Stimulated activated naive CD8-positive, alpha-beta T cell treated with anti-CD3 and anti-CD28 coated beads, Interleukin-15, Interleukin-2, amounts not matched to agents 100 U/mL and 50 U/mL, for 24 hours (primary cell): ENCODE results near the gene SMIM5.
"Not testable (repeated sequence)": the region's sequence is repeated elsewhere in the genome, so short reads cannot be mapped to it uniquely, and the experiment has no call there.

Experiments
- ATAC-seq: fragments of 150-1000 bp; cut with Tn5 transposase; one replicate; pipeline ENCODE4 v1.10.0; 2021
- DNase-seq: peaks from one replicate; pipeline ENCODE4 v3.0.0; 2021

The SMIM5 gene, protein sequence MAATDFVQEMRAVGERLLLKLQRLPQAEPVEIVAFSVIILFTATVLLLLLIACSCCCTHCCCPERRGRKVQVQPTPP

DNA sequence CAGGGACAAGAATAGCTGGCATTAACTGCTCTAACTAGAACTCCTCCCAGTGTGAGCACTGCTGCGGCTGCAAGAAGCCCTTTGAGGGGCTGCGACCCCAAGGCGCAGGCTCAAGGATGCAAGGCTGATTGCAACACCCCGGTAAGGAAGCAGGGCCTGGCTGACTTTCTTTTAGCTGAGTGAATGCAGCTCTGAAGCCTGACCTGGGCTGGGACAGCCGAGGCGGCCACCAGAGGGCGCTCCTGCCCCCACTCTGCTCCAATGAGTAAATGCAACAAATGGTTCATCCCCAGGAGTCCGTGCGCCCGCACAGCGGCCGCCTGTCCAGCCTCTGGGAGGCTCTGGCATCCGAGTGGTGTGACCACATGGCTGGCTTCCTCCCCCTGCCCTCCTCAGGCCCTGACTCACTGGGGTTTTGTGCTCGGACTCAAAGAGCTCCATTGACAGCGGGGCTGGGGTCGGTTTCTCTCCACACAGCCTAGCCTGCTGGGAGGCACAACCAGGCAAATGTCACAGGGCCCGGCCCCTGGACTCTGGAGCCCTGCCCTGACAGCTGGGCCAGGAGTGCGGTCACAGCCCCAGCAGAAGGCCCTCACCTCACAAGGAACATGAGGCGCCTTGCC, at the start of gene SMIM5:
Gene SMIM5 (plus strand): TSS at position 572 of the 623 bp plus-strand sequence. CDS start 6,768 bp downstream, outside the sequence.
- DNase-seq (peak; percentile 90), ATAC-seq (peak; percentile 81)

DNA sequence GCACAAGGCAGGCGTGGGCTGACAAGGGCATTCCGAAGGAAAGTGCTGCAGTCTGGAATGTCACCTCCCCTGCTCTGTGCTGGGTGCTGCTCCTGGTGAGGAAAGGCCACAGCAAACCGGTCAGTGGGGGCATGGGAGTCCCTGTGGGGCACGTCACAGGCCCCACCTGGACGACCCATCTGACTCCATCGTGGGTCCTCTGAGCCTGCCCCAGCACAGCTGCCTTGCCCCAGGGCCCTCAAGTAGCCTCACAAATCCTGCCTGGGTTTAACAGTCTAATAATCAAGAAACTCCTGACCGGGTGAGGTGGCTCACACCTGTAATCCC, 48.4 kb upstream of the SMIM5 start:
- no peak for ATAC-seq
- no peak for DNase-seq

DNA sequence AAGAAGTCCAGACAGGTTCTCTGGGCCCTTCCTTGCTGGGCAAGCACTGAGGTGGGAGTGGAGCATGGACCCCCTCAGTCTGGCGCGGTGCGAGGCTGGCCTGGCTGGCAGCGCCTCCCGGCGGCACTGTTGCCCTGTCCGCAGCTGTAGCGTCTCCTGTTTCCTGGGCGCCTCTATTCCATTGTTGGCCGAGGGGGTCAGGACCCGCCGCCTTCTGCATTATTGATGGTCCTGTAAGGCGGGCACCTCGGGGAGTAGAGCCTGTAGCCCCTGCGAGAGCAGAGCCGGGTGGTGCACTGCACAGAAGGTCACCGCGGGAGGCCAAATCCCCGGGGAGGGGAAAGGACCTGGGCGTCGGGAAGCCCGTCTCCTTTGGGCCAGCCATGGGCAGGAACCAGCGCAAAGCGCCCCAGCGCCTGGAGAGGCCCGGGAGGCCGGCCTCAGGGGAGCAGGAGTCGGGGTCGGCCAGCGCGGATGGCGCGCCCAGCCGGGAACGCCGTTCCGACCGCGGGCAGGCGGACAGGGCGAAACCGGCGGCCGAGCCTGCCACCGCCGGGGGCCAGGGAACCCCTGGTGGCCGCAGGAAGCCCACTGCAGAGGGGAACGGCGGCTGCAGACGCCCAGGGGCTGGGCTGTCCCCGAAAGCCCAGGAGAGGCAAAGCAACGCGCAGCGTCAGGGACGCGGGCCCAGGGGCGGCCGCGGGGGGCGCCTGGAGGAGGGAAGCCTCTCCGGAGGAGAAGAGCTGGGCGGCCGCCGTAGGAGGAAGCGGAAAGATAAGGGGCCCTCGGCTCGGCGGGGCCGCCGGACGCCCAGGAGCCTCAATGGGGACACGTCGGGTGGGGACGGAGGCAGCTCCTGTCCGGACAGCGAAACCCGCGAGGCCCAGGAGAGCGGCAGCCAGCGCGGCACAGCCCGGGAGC, 45.3 kb upstream of the SMIM5 start, which contains the start of gene MYO15B:
Gene MYO15B (plus strand): TSS at position 126 of the 921 bp plus-strand sequence. CDS start 258 bp downstream, at position 384.
- peak; percentile 57 for ATAC-seq
- DNase-seq, result peak; percentile 79

DNA sequence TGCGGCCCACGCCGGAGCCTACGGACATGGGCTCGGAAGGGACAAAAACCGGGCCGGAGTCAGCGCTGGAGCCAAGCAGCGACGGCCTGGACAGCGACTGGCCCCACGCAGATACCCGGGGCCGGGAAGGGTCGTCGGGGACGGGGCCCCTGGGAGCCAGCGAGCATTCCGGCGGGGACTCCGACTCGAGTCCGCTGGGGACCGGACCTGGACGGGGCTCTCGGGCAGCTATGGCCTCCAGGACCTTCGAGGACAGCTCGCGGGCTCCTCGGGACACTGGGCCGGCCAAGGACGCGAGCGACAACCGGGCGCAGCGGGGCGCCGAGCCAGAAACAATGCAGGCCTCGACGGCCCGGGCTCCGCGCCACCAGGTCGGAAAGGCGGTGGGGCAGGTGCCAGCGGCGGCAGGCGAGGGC, 44.6 kb upstream of the SMIM5 start:
- DNase-seq (no peak), ATAC-seq (peak; percentile 19)

DNA sequence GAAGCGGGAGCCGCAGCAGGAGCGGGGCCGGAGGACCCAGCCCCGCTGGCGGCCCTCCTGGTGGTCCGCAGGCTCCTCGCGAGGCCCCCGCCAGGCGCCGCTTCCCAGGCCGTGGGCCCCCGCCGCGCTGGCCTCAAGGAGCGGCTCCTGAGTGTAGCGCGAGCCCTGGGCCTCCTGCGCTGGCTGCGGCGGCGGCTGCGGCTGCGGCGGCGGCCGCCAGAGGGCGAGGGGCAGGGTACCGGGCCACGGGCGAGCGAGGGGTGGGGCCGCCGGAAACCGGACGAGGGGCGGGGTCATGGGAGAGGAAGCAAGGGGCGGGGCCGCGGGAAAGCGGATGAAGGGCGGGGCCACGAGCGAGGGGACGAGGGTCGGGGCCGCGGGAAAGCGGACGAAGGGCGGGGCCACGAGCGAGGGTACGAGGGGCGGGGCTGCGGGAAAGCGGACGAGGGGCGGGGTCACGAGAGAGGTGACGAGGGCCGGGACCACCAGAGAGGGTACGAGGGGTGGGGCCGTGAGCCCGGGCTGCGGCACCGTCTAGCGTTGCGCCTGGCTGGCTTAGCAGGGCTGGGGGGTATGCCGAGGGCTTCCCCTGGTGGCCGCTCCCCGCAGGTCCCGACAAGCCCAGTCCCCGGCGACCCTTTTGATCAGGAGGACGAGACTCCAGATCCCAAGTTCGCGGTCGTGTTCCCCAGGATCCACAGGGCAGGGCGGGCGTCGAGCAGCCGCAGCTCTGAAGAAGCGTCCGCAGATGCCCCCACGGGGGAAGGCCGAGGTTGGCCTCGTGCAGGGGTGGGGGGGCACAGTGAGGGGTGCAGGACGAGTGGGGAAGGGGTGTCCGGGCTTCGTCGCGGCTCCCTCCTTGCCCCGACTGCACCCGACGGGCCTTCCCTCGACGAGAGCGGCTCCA, 44.0 kb upstream of the SMIM5 start:
- ATAC-seq, result peak; percentile 81
- peak; percentile 100 for DNase-seq

DNA sequence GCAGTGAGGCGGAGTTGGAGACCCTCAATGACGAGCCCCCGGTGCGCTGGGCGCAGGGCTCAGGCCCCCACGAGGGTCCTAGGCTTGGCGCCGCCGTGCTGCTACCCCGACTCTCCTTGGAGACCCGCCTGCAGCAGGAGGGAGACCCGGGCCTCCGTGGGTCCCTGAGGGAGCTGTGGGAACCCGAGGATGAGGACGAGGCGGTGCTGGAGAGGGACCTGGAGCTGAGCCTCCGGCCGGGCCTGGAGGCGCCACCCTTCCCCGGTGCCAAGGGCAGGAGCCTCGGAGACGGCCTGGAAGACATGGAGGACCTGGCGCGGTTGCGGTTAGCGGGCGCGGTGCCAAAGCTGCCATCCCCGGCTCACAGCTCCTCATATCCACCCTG, 43.3 kb upstream of the SMIM5 start:
- ATAC-seq (no peak), DNase-seq (no peak)

DNA sequence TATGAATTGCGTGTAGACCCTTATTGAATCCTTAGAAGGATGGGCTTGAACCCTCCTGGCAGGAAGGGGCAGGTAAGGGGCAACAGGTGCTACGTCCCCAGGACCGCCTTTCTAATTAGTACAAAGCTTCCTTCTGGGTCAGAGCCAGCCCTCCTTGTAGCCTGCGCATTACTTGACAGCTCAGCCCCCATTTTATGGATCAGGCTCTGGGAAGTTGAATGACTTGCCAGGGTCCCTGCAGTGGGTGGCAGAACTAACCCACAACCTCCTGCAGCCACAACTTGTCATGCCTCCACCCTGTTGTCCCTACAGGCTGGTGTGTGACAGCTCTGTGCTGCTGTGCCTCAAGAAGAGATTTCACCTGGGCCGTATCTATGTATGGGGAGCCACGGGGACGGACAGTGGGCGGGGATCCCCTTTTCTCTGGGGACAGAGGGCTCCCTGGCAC, 42.9 kb upstream of the SMIM5 start:
- ATAC-seq (no peak), DNase-seq (no peak)

DNA sequence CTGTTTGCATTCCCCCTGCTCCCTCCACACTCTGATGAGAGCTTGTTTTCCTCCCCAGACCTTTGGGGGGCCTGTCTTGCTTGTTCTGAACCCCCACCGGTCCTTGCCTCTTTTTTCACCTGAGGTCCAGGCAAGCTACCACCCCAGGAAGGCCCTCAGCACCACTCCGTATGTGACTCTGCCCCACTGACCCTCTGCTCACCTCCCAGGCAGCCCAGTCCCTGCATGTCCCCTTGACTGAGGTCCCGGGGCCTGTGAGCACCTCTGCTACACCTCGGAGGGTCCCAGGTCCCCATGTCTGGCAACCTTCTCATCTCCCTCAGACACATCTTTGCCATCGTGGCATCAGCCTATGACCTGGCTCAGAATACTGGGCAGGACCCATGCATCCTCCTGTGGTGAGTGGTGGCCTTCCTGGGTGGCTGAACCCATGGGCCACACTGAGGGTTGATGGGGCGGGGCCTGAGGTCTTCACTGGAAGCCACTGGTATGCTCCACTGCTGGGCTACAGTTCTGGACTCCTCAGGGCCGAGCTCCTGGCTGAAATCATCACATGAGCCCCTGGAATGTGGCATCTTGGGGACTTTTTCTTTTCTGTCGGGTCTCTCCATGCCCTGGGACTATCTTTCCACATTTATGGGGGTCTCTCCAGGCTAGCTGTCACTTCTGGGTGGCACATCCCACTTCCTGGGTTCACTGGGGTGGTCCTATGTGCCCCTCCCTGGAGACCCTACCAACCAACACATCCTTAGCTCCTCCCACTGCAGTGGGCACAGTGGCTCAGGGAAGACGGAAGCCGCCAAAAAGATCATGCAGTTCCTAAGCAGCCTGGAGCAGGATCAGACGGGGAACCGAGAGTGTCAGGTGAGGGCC, 42.1 kb upstream of the SMIM5 start:
- ATAC-seq (no peak), DNase-seq (no peak)

DNA sequence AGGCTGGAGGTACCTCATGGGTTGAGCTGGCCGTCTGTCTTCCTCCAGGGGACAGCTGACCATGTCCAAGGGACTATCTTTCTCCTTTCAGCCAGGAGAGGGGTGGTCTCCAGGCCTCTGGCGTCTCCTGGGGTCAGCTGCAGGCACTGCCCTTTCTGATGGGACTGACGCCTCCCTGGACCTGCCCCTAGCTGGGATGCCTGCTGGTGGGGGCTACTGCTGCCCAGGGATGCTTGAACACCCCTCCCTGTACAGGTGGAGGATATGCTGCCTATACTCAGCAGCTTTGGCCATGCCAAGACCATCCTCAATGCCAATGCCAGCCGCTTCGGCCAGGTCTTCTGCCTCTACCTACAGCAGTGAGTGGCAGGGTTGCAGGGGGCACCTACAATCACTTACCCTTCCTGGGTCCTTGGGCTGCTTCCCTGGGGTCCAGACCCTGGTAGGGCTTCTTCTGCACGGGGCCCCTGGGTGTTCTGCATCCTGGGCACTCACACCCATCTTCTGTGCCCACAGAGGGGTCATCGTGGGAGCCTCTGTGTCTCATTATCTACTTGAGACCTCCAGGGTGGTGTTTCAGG, 41.4 kb upstream of the SMIM5 start:
- no peak for ATAC-seq
- DNase-seq, result no peak

DNA sequence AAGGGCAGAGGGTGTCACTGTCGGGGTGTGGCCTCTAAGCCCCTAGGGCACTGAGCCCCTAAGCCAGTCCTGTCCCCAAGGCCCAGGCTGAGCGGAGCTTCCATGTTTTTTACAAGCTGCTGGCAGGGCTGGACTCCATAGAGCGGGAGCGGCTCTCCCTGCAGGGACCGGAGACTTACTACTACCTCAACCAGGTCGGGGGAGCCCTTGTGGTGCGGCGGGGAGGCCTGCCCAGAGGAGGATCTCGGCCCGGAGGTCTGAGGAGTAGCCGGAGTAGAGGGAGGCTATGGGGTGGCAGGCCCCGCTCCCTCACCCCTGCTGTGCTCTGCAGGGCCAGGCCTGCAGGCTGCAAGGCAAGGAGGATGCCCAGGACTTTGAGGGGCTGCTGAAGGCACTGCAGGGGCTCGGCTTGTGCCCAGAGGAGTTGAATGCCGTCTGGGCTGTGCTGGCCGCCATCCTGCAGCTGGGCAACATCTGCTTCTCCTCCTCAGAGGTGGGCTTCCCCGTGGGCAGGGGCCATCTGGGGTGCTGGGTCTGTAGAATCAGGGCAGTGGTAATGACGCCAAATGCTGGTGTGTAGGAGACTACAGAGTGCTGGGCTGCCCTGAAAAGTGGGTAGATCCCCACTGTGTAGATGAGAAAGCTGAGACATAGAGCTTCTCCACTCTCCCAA, 40.8 kb upstream of the SMIM5 start:
- ATAC-seq (no peak), DNase-seq (no peak)

DNA sequence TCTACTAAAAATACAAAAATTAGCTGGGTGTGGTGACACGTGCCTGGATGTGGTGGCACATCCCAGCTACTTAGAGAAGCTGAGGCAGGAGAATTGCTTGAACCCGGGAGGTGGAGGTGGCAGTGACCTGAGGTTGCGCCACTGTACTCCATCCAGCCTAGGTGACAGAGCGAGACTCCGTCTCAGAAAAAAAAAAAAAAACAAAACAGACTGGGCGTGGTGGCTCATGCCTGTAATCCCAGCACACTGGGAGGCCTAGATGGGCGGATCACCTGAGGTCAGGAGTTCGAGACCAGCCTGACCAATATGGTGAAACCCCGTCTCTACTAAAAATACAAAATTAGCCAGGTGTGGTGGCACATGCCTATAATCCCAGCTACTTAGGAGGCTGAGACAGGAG, 39.8 kb upstream of the SMIM5 start:
- ATAC-seq, DNase-seq: not testable (repeated sequence)

DNA sequence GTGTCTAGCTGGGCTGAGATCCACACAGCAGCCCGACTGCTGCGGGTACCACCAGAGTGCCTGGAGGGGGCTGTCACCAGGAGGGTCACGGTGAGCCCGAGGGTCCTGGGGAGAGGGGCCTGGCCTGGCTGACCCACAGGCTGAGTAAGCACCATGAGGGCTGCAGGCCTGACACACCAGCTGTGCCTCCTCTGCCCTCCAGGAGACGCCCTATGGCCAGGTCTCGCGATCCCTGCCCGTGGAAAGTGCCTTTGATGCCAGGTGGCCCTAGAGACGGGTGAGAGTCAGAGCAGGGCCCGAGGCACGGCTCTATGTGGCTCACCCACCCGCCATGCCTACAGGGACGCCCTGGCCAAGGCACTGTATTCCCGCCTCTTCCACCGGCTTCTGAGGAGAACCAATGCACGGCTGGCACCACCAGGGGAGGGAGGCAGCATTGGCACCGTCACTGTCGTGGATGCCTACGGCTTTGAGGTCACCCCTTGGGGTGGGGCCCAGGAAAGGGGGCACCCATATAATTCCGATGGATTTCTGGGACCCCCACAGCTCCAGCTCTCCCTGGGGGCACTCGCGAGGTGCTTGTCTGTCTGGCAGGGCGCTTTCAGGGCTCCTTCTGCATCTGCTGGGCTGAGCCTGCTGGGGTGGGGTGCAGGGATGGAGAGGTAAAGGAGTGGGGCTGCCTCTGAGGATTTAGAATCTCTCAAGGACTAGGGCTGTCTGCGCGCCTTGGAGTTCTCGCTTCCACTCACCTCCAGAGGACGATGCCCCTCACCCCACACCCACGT, 38.5 kb upstream of the SMIM5 start:
- ATAC-seq, result no peak
- DNase-seq, result no peak

DNA sequence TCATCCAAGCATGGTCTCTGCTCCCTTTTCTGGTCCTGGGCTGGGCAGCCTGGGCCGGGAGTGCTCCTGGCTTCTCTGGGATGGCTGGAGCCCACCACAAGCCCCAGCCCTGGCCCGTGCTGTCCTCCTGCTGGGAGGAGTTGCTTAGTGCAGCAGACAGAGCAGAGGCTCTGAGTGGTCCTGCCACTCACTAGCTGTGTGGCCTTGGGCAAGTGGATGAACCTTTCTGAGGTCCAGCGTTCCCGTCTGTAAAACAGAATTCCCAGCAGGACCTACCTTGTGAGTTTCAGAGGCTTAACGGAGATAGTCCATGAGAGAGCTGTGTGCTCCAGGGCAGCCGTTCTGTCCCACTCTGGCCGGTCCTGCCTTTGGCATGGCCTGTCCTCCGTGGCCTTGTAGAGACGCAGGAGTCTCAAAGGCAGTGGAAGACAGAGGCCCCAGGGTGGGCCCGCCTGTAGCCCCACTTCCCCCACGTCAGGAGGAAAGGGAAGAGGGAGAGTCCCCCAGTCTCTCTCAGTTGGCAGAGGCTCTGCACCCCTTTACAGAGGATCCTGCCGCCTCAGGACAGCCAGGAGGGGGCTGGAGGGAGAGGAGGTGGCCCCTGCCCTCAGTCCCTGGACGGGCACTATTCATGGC, 37.8 kb upstream of the SMIM5 start:
- no peak for ATAC-seq
- DNase-seq, result no peak

DNA sequence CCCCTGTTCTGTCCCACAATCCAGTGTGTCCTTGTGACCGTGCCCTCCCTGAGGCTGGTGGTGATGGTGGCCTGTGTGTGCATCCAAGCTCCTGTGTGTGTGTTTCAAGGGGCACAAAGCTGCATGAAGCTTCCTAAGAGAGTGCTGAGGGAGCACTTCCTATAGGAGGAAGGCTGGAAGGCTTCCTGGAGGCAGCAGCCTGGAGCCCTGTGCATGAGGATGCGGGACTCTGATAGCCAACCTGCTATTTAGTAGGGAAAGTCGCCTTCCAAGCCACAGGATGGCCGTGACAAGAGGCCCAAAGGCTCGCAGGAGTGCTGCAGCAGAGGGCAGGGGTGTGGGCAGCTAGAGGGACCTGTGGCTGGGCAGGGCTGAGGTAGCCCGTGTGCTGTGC, 37.3 kb upstream of the SMIM5 start:
- ATAC-seq, result no peak
- no peak for DNase-seq

DNA sequence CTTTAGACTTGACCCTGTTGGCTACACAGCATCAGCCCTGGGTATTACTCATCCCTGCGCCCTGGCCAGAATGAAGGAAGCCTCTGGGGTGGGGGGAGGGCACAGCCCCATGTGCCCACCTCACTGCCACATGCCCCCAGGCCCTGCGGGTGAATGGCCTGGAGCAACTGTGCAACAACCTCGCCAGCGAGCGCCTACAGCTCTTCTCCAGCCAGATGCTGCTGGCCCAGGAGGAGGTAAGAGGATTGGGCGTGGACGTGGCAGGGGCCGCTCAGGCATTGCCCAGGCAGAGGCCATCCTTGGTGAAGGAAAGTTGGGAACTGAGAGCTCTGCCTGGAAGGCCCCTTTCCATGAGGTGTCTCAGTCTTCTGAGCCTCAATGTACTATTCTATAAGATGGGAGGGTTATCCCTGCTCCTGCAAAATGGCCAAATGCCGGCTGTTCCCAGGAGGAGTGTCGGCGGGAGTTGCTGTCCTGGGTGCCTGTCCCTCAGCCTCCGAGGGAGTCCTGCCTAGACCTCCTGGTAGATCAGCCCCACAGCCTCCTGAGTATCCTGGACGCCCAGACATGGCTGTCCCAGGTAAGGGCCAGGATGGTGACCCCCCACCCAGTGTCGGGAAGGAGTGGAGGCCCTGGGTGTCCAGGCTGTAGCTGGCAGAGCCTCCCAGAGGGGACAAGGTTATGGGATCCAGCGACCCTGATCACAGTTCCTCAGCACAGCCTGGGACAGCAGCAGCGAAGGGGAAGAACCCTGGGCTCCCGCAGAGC, 36.7 kb upstream of the SMIM5 start:
- ATAC-seq, result no peak
- DNase-seq, result no peak

DNA sequence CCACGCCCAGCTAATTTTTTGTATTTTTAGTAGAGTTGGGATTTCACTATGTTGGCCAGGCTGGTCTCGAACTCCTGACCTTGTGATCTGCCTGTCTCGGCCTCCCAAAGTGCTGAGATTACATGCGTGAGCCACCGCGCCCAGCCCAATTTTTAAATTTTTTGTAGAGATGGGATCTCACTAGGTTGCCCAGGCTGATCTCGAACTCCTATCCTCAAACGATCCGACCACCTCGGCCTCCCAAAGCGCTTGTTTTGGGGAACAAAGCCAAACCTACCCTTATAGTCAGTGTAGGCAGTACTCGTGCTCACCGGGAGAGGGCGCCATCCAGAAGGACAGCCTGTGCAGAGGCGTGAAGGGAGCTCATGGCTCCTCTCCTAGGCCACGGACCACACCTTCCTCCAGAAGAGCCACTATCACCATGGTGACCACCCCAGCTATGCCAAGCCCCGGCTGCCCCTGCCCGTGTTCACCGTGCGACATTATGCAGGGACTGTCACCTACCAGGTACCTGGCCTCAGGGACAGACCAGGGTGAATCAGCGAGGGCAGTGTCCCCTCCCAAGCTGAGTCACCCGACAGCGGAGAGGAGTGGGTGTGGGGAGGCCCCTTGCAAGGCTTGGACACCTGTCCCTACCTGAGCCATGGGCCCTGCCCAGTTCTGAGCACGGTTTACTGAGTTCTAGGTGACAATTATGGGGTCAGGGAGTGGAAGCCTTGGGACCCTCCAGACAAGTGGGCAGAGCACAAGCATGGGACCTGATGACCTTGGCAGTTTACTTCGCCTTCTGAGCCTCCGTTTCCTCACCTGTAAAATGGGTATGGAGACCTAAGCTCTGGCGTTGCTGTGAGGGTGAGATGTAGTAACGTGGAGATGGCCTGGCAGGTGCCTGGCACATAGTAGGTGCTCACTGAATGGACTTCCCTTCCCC, 31.9 kb upstream of the SMIM5 start:
- DNase-seq (peak; percentile 74), ATAC-seq (peak; percentile 81)

DNA sequence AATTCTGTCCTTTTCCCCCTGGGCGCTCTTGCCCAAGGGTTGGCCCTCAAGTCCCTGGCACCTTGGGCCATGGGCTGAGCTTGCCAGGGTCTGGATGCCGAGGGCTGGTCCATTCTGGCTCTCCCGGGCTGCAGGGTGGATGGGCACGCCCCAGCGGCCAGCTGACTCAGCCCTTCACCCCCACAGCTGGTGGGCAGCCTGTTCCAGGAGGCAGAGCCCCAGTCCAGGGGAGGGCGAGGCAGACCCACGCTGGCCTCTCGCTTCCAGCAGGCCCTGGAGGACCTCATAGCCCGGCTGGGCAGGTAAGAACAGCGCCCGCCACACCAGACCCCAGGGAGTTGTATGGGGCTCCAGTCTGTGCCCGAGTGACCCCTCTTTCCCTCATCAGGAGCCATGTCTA, 30.6 kb upstream of the SMIM5 start:
- DNase-seq (no peak), ATAC-seq (no peak)
